AG09319 (cell line): ENCODE measurements around the gene USP49.

ENCODE experiments used
- DNase-seq: peaks from one replicate; pipeline ENCODE4 v3.0.0-alpha.2; 2010; ENCODE audit warnings: low read depth; ENCODE audit errors: extremely low read depth
- CTCF ChIP-seq: IDR thresholded peaks from 2 replicates; pipeline ENCODE4 v1.5.1; 2011; ENCODE audit warnings: low read depth, mild to moderate bottlenecking, inconsistent platforms, low read length, moderate library complexity

Gene USP49

GRCh38 chr6:41935685-41936072 lies 40.5 kb upstream of the USP49 start:
- no peak for TF ChIP-seq CTCF
- DNase-seq: no peak

DNA sequence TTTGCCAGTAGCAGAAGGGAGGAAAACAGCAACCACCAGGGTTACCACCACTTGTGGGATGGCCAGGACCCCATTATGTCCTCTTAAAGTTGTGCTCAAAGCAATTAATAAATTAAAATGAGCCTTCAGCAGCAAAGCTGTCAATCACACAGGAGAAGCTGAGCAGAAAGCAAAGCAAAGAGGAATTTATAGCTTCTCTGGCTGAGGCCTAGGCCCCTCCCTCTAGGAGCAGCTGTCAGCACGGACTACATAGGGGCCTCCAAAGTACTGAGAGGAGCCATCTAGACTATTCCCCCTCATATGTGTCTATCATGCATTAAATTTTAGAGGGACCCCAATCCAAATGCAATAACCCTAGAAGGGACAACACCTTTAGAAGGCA lies 40.0 kb upstream of the USP49 start:
- DNase-seq: no peak
- no peak for TF ChIP-seq CTCF

DNA sequence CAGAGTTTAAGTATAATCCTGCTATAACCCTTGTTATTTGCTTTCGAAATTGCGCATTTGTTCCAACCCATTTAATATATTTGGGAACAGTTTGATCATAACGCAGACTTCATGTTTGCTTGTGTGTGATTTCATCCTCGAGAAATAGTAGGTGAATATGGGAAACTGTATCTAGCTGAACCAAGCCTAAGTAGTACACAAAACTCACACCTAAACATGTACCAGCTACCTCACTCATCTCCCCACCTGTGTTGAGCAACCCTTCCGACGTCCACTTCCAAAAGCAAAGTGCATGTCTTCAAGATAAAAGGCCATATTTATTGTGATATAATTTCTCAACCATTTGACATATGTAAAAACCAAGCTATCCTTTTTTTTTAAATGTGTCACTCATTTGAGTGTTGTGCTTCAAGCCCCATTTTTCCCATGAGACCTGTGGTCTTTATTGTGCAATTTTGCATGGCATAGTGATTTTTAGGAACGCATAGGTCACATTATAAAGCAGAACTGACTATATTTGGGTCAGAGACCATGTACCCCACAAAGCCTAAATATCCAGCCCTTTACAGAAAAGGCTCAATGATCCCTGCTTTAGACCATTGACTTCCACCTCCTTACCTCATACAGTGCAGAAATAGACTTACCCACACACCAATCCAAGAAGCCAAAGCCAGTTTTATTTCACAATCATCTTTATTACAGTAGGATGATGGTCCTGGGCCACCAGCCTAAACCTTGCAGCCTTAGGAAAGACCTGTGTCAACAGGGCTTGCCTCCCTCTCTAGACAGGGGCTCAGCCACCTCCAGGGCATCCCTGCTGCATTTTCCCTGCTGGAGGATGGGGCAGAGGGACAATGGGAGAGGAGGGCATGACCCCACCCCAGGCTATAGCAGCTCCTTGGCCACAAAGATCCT lies 39.4 kb upstream of the USP49 start:
- no peak for TF ChIP-seq CTCF
- DNase-seq: no peak

DNA sequence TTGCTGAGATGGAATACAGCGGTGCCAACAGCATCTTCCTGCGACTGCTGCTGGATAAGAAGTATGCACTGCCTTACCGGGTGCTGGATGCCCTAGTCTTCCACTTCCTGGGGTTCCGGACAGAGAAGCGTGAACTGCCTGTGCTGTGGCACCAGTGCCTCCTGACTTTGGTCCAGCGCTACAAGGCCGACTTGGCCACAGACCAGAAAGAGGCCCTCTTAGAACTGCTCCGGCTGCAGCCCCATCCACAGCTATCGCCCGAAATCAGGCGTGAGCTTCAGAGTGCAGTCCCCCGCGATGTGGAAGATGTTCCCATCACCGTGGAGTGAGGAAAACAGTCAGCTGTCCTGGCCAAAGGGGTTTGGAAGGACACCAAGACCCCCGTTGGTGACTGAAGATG lies 37.2 kb upstream of the USP49 start:
- no peak for TF ChIP-seq CTCF
- no peak for DNase-seq

GRCh38 chr6:41931792-41932191 lies 36.6 kb upstream of the USP49 start:
- DNase-seq: no peak
- TF ChIP-seq CTCF: no peak

DNA sequence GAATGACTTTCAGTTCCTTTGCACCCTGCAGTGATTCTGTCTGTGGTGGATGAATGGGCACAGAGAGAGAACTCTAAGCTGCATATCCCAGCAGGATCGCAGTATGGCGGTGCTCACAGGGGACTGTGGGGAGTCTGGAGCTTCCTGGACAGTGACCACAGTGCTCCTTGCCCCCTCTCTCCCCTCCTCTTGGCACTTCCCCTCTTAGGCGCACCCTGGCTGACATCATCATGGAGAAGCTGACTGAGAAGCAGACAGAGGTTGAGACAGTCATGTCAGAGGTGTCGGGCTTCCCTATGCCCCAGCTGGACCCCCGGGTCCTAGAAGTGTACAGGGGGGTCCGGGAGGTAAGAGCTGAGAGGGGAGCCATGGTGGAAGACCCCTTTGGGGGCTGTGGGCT lies 34.7 kb upstream of the USP49 start:
- no peak for DNase-seq
- TF ChIP-seq CTCF: no peak

DNA sequence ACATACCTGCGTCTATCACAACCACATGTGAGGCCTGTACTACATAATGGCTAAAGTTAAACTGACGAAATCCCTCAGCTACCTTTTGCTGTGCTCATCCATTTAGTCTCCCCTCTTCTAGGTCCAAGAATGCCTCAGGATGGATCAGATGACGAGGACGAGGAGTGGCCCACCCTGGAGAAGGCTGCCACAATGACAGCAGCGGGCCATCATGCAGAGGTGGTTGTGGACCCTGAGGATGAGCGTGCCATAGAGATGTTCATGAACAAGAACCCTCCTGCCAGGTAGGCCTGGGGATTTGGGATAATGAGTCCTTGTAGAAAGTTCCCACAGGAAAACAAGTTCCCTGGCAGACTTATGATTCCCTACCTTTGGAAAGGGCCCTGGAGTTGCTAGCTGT lies 32.1 kb upstream of the USP49 start:
- no peak for TF ChIP-seq CTCF
- no peak for DNase-seq
